HEK293 (cell line): ENCODE measurements around the gene ZNF609.

ENCODE experiments used
- ATF2 ChIP-seq: fragments of 450-650 bp; formaldehyde crosslinking; IDR thresholded peaks from 2 replicates; pipeline ENCODE4 v1.5.1; 2016; ENCODE audit warnings: missing biosample characterization, missing genetic modification characterization, low read depth
- CTCF ChIP-seq: fragments of 450-650 bp; formaldehyde crosslinking; IDR thresholded peaks from 2 replicates; pipeline ENCODE4 v1.5.1; 2016; ENCODE audit warnings: missing biosample characterization, missing genetic modification characterization
- HIC1 ChIP-seq: fragments of 450-650 bp; formaldehyde crosslinking; IDR thresholded peaks from 2 replicates; pipeline ENCODE4 v1.5.1; 2016; ENCODE audit warnings: missing biosample characterization, missing genetic modification characterization
- KLF1 ChIP-seq: fragments of 450-650 bp; formaldehyde crosslinking; IDR thresholded peaks from 2 replicates; pipeline ENCODE4 v1.5.1; 2016; ENCODE audit warnings: missing biosample characterization, missing genetic modification characterization
- PRDM10 ChIP-seq: fragments of 450-650 bp; formaldehyde crosslinking; IDR thresholded peaks from 2 replicates; pipeline ENCODE4 v1.5.1; 2016; ENCODE audit warnings: missing biosample characterization, missing genetic modification characterization
- PRDM2 ChIP-seq: fragments of 450-650 bp; formaldehyde crosslinking; IDR thresholded peaks from 2 replicates; pipeline ENCODE4 v1.5.1; 2016; ENCODE audit warnings: missing biosample characterization, missing genetic modification characterization, borderline replicate concordance
- ZBTB21 ChIP-seq: fragments of 450-650 bp; formaldehyde crosslinking; IDR thresholded peaks from 2 replicates; pipeline ENCODE4 v1.5.1; 2017; ENCODE audit warnings: missing biosample characterization, missing genetic modification characterization
- ZFP69B ChIP-seq: fragments of 450-650 bp; formaldehyde crosslinking; IDR thresholded peaks from 2 replicates; pipeline ENCODE4 v1.5.1; 2016; ENCODE audit warnings: missing biosample characterization, missing genetic modification characterization
- ZNF133 ChIP-seq: fragments of 450-650 bp; formaldehyde crosslinking; IDR thresholded peaks from 2 replicates; pipeline ENCODE4 v1.5.1; 2016; ENCODE audit warnings: missing biosample characterization, missing genetic modification characterization
- ZNF214 ChIP-seq: fragments of 450-650 bp; formaldehyde crosslinking; IDR thresholded peaks from 2 replicates; pipeline ENCODE4 v1.5.1; 2017; ENCODE audit warnings: missing biosample characterization, mild to moderate bottlenecking, missing genetic modification characterization, borderline replicate concordance
- ZNF311 ChIP-seq: fragments of 450-650 bp; formaldehyde crosslinking; IDR thresholded peaks from 2 replicates; pipeline ENCODE4 v1.5.1; 2017; ENCODE audit warnings: missing biosample characterization, missing genetic modification characterization, borderline replicate concordance
- ZNF398 ChIP-seq: fragments of 450-650 bp; formaldehyde crosslinking; IDR thresholded peaks from 2 replicates; pipeline ENCODE4 v1.5.1; 2017; ENCODE audit warnings: missing biosample characterization, missing genetic modification characterization
- ZNF510 ChIP-seq: fragments of 450-650 bp; formaldehyde crosslinking; IDR thresholded peaks from 2 replicates; pipeline ENCODE4 v1.5.1; 2018; ENCODE audit warnings: mild to moderate bottlenecking, missing genetic modification characterization, missing biosample characterization; ENCODE audit not compliant: insufficient replicate concordance
- ZNF548 ChIP-seq: fragments of 450-650 bp; formaldehyde crosslinking; IDR thresholded peaks from 2 replicates; pipeline ENCODE4 v1.5.1; 2016; ENCODE audit warnings: missing biosample characterization, missing genetic modification characterization
- ZNF561 ChIP-seq: fragments of 450-650 bp; IDR thresholded peaks from 2 replicates; pipeline ENCODE4 v1.5.1; 2018; ENCODE audit warnings: missing biosample characterization, missing genetic modification characterization, borderline replicate concordance
- ZNF623 ChIP-seq: fragments of 450-650 bp; formaldehyde crosslinking; IDR thresholded peaks from 2 replicates; pipeline ENCODE4 v1.5.1; 2016; ENCODE audit warnings: missing biosample characterization, missing genetic modification characterization
- ZNF626 ChIP-seq: fragments of 450-650 bp; sonication (Bioruptor Pico); formaldehyde crosslinking; IDR thresholded peaks from 2 replicates; pipeline ENCODE4 v1.5.1; 2018; ENCODE audit warnings: missing biosample characterization, missing genetic modification characterization, inconsistent platforms
- ZNF677 ChIP-seq: fragments of 450-650 bp; IDR thresholded peaks from 2 replicates; pipeline ENCODE4 v1.5.0; 2018; ENCODE audit warnings: missing biosample characterization, mild to moderate bottlenecking, missing genetic modification characterization, moderate library complexity
- ZNF76 ChIP-seq: fragments of 450-650 bp; formaldehyde crosslinking; IDR thresholded peaks from 2 replicates; pipeline ENCODE4; 2016; ENCODE audit warnings: low read depth, missing biosample characterization, missing genetic modification characterization, borderline replicate concordance
- ZNF768 ChIP-seq: fragments of 450-650 bp; formaldehyde crosslinking; IDR thresholded peaks from 2 replicates; pipeline ENCODE4 v1.5.1; 2018; ENCODE audit warnings: missing biosample characterization, mild to moderate bottlenecking, missing genetic modification characterization
- ZSCAN18 ChIP-seq: fragments of 450-650 bp; formaldehyde crosslinking; IDR thresholded peaks from 2 replicates; pipeline ENCODE4 v1.5.1; 2016; ENCODE audit warnings: missing biosample characterization, missing genetic modification characterization

ZNF609 gene

GRCh38 chr15:64521726-64522164, 61.4 kb downstream of the ZNF609 start (continued):
- no peak for TF ChIP-seq PRDM2 (tag by site-specific recombination)
- TF ChIP-seq ZBTB21 (tag by site-specific recombination), result 0 out of 2 replicates have a peak, but pooled peaks have one; percentile 32
- TF ChIP-seq ZNF561 (tag by site-specific recombination), result no peak
- no peak for TF ChIP-seq HIC1 (tag by site-specific recombination)
- TF ChIP-seq ZNF214, result no peak
- no peak for TF ChIP-seq ZNF510 (tag by site-specific recombination)
- no peak for TF ChIP-seq ZNF677 (tag by site-specific recombination)
- no peak for TF ChIP-seq ZNF623 (tag by site-specific recombination)
- no peak for TF ChIP-seq ZNF548
- no peak for TF ChIP-seq ZSCAN18 (tag by site-specific recombination)
- no peak for TF ChIP-seq ZNF768
- TF ChIP-seq ZNF626 (tag by site-specific recombination), result no peak
- no peak for TF ChIP-seq ATF2
- no peak for TF ChIP-seq ZNF76 (tag by site-specific recombination)
- TF ChIP-seq ZFP69B, result no peak
- TF ChIP-seq CTCF (tag by site-specific recombination), result no peak
- TF ChIP-seq KLF1 (tag by site-specific recombination), result no peak
- TF ChIP-seq PRDM10 (tag by site-specific recombination), result peak; percentile 10; the same call in 1 of the 2 replicates
- no peak for TF ChIP-seq ZNF133 (tag by site-specific recombination)
- no peak for TF ChIP-seq ZNF311
- TF ChIP-seq ZNF398 (tag by site-specific recombination), result no peak
